HepG2 (cell line): ENCODE data around the gene CD37. TPM values are rescaled to one million over a fixed set of nuclear protein-coding genes. Genes with fewer than 3 reads are reported as not detected.
A peak's percentile ranks its signal among the peaks of the same experiment; 100 is the strongest.

Experiments
- FOXP4 ChIP-seq: sonication (generic); formaldehyde crosslinking; IDR thresholded peaks from 2 replicates; pipeline ENCODE4 v1.4.0; 2020; ENCODE audit warnings: missing genetic modification reagents
- GATAD2A ChIP-seq: IDR thresholded peaks from 2 replicates; pipeline ENCODE4 v1.6.1; 2016
- RAD51 ChIP-seq: fragments of 450-650 bp; IDR thresholded peaks from 2 replicates; pipeline ENCODE4 v1.6.1; 2016; ENCODE audit warnings: borderline replicate concordance
- SAP130 ChIP-seq: IDR thresholded peaks from 2 replicates; pipeline ENCODE4 v1.6.1; 2016; ENCODE audit warnings: low read depth
- SIN3A ChIP-seq: IDR thresholded peaks from 2 replicates; pipeline ENCODE4 v1.6.1; 2011; ENCODE audit warnings: low read depth, mild to moderate bottlenecking, control low read depth, low read length, borderline replicate concordance
- SIX1 ChIP-seq: sonication (generic); formaldehyde crosslinking; IDR thresholded peaks from 2 replicates; pipeline ENCODE4 v1.4.0; 2020; ENCODE audit warnings: missing genetic modification reagents, borderline replicate concordance
- SP5 ChIP-seq: IDR thresholded peaks from 2 replicates; pipeline ENCODE4 v1.6.1; 2016; ENCODE audit warnings: low read depth, borderline replicate concordance
- YY1 ChIP-seq: IDR thresholded peaks from 2 replicates; pipeline ENCODE4 v1.6.1; 2011; ENCODE audit warnings: low read length, low read depth, moderate library complexity, mild to moderate bottlenecking; ENCODE audit not compliant: insufficient read depth, insufficient replicate concordance
- ZBTB20 ChIP-seq: sonication (generic); formaldehyde crosslinking; IDR thresholded peaks from 2 replicates; pipeline ENCODE4 v1.8.1; 2023; ENCODE audit warnings: missing genetic modification reagents, low read depth, mild to moderate bottlenecking, borderline replicate concordance
- ZBTB38 ChIP-seq: sonication (generic); formaldehyde crosslinking; IDR thresholded peaks from 2 replicates; pipeline ENCODE4 v1.5.1; 2020; ENCODE audit warnings: mild to moderate bottlenecking, missing genetic modification reagents
- ZFP36 ChIP-seq: fragments of 150-350 bp; IDR thresholded peaks from 2 replicates; pipeline ENCODE4 v1.6.1; 2018; ENCODE audit warnings: borderline replicate concordance, low read length, low read depth; ENCODE audit not compliant: partially characterized antibody
- ZMYM4 ChIP-seq: sonication (generic); formaldehyde crosslinking; IDR thresholded peaks from 2 replicates; pipeline ENCODE4 v1.8.1; 2023; ENCODE audit warnings: mild to moderate bottlenecking, missing genetic modification reagents
- ZNF225 ChIP-seq: sonication (generic); formaldehyde crosslinking; IDR thresholded peaks from 2 replicates; pipeline ENCODE4 v1.4.0; 2020; ENCODE audit warnings: mild to moderate bottlenecking, missing genetic modification reagents
- ZNF414 ChIP-seq: sonication (generic); formaldehyde crosslinking; IDR thresholded peaks from 2 replicates; pipeline ENCODE4 v1.5.0; 2020; ENCODE audit warnings: missing genetic modification reagents
- polyA plus RNA-seq, 8 experiments: library from polyadenylated mRNA; depleted of rRNA in 3 of 8; stranded (reverse) in 7 of 8; unstranded in 1 of 8; fragments of >200 nt; fragmentation: Illumina TruSeq in 4 of 8; extraction: Trizol in 4 of 8; gene quantifications; 2 replicates each; pipeline versions ENCODE4 v1.2.1 to v1.2.3, GENCODE V29; 2011 to 2016; ENCODE audit warnings: low read depth in 4 of 8, missing spikeins in 1 of 8, mixed read lengths in 1 of 8; ENCODE audit not compliant: insufficient read depth in 1 of 8
- total RNA-seq, 5 experiments: library from RNA; depleted of rRNA; stranded (reverse); fragments of >200 nt; fragmentation: Illumina TruSeq; extraction: Trizol; gene quantifications; 2 replicates each; pipeline ENCODE4 v1.2.3, GENCODE V29; 2016; ENCODE audit warnings: low read depth in 1 of 5
- TF ChIP-seq, protein P1 (sequence below), 2 experiments: sonication (generic) in 1 of 2; formaldehyde crosslinking in 1 of 2; IDR thresholded peaks; 2 replicates each; pipeline versions ENCODE4 v1.4.0 to v1.6.1; 2016 to 2020; ENCODE audit warnings: borderline replicate concordance in 1 of 2, low read depth in 1 of 2, mild to moderate bottlenecking in 1 of 2, missing genetic modification reagents in 1 of 2
- TF ChIP-seq, protein P2 (sequence below): sonication (generic); formaldehyde crosslinking; IDR thresholded peaks from 2 replicates; pipeline ENCODE4 v1.4.0; 2020; ENCODE audit warnings: mild to moderate bottlenecking, missing genetic modification reagents
- TF ChIP-seq, protein P3 (sequence below): sonication (generic); formaldehyde crosslinking; IDR thresholded peaks from 2 replicates; pipeline ENCODE4 v1.9.0; 2021; ENCODE audit warnings: missing genetic modification reagents, borderline replicate concordance

The CD37 gene
- total and polyA plus RNA-seq, 2 of the 13 experiments (the other 11 are each of a cell fraction or from before 2014, with no cell fraction given), result not detected

DNA sequence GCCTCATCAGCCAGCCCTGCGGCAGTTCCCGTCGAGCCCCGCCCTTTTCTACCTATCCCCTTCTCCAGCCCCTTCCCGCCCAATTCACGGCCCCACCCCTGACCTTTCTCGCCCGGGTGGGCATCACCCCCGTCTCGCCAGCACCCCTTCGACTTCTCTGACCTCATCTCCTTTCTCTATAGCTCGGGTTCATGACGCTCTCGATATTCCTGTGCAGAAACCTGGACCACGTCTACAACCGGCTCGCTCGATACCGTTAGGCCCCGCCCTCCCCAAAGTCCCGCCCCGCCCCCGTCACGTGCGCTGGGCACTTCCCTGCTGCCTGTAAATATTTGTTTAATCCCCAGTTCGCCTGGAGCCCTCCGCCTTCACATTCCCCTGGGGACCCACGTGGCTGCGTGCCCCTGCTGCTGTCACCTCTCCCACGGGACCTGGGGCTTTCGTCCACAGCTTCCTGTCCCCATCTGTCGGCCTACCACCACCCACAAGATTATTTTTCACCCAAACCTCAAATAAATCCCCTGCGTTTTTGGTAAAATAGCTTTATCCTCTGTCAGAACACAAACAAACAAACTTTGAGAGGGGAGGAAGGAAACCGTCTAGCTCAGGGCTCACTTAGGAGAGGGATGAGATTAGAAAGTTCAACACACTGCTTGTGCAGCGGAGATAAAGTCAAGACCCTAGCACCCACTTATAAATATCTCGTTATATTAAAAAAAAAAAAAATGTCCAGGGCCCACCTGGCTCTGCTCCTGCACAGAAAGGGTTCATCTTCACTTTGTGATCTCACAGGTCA, 5.1 kb downstream of the CD37 start (continued):
- 0 out of 2 replicates have a peak, but pooled peaks have one; percentile 35 for TF ChIP-seq FOXP4 (CRISPR knock-in tag)
- no peak for TF ChIP-seq ZMYM4 (CRISPR knock-in tag)
- 0 out of 2 replicates have a peak, but pooled peaks have one; percentile 6 for TF ChIP-seq ZBTB38 (CRISPR knock-in tag)
- peak; percentile 89 for TF ChIP-seq SAP130 (CRISPR knock-in tag)
- no peak for TF ChIP-seq ZNF414 (CRISPR knock-in tag)
- TF ChIP-seq, protein P1, sequence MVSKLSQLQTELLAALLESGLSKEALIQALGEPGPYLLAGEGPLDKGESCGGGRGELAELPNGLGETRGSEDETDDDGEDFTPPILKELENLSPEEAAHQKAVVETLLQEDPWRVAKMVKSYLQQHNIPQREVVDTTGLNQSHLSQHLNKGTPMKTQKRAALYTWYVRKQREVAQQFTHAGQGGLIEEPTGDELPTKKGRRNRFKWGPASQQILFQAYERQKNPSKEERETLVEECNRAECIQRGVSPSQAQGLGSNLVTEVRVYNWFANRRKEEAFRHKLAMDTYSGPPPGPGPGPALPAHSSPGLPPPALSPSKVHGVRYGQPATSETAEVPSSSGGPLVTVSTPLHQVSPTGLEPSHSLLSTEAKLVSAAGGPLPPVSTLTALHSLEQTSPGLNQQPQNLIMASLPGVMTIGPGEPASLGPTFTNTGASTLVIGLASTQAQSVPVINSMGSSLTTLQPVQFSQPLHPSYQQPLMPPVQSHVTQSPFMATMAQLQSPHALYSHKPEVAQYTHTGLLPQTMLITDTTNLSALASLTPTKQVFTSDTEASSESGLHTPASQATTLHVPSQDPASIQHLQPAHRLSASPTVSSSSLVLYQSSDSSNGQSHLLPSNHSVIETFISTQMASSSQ (IDR thresholded peaks at IDR 0.05; ENCODE audit: low read depth), result no peak
- TF ChIP-seq, protein P1 (CRISPR knock-in tag; IDR thresholded peaks at IDR 0.05; ENCODE audit: borderline replicate concordance), result peak; percentile 26; the same call in 1 of the 2 replicates
- no peak for TF ChIP-seq ZBTB20
- peak; percentile 12 for TF ChIP-seq YY1
- TF ChIP-seq, protein P2, sequence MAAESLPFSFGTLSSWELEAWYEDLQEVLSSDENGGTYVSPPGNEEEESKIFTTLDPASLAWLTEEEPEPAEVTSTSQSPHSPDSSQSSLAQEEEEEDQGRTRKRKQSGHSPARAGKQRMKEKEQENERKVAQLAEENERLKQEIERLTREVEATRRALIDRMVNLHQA (CRISPR knock-in tag), result no peak
- TF ChIP-seq SP5 (CRISPR knock-in tag), result peak; percentile 71
- TF ChIP-seq RAD51, result no peak
- no peak for TF ChIP-seq ZFP36
- no peak for TF ChIP-seq SIX1 (CRISPR knock-in tag)
- TF ChIP-seq, protein P3, sequence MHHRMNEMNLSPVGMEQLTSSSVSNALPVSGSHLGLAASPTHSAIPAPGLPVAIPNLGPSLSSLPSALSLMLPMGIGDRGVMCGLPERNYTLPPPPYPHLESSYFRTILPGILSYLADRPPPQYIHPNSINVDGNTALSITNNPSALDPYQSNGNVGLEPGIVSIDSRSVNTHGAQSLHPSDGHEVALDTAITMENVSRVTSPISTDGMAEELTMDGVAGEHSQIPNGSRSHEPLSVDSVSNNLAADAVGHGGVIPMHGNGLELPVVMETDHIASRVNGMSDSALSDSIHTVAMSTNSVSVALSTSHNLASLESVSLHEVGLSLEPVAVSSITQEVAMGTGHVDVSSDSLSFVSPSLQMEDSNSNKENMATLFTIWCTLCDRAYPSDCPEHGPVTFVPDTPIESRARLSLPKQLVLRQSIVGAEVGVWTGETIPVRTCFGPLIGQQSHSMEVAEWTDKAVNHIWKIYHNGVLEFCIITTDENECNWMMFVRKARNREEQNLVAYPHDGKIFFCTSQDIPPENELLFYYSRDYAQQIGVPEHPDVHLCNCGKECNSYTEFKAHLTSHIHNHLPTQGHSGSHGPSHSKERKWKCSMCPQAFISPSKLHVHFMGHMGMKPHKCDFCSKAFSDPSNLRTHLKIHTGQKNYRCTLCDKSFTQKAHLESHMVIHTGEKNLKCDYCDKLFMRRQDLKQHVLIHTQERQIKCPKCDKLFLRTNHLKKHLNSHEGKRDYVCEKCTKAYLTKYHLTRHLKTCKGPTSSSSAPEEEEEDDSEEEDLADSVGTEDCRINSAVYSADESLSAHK (CRISPR knock-in tag), result no peak
- peak; percentile 40; the same call in 1 of the 2 replicates for TF ChIP-seq GATAD2A
- TF ChIP-seq ZNF225 (CRISPR knock-in tag), result no peak
- TF ChIP-seq SIN3A, result 0 out of 2 replicates have a peak, but pooled peaks have one; percentile 52
